ENCODE results near the gene PRG3. TPM values are rescaled to one million over a fixed set of nuclear protein-coding genes. Genes with fewer than 3 reads are reported as not detected.

The PRG3 gene
- total and polyA plus RNA-seq, 2 donors from 2014 or later = not detected

DNA sequence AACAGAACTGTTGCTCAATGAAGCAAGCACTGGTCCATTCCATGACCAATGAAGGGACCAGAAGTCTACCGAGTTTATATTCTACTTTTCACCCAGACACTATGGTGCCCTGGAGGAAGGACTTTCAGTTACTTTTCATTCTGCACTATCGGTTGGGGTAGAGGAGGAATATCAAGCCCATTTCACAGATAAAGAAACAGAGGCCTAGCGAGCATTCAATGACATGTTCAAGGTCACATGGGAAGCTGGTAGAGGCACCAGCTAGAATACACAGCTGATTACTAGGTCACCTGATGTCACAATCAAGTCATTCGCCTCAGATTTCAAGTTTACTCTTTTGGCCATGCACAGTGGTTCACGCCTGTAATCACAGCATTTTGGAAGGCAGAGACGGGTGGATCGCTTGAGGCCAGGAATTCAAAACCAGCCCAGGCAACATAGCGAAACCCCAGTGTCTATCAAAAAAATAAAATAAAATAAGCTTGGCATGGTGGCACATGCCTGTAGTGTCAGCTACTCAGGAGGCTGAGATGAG, 27.1 kb upstream of the PRG3 start:
- H3K9ac ChIP-seq (ENCODE audit: low read length in 3 of 3) = no peak overlapping the region
- FAIRE-seq (no peak), DNase-seq (no peak)
- no peak overlapping the region for H3K27ac ChIP-seq (ENCODE audit: low read depth in 2 of 2, low read length in 2 of 2)
- H3K27me3 ChIP-seq (ENCODE audit: control insufficient read depth, insufficient read depth, low read length) = no peaks in the 10 kb centered on the region
- TF ChIP-seq, protein P1, sequence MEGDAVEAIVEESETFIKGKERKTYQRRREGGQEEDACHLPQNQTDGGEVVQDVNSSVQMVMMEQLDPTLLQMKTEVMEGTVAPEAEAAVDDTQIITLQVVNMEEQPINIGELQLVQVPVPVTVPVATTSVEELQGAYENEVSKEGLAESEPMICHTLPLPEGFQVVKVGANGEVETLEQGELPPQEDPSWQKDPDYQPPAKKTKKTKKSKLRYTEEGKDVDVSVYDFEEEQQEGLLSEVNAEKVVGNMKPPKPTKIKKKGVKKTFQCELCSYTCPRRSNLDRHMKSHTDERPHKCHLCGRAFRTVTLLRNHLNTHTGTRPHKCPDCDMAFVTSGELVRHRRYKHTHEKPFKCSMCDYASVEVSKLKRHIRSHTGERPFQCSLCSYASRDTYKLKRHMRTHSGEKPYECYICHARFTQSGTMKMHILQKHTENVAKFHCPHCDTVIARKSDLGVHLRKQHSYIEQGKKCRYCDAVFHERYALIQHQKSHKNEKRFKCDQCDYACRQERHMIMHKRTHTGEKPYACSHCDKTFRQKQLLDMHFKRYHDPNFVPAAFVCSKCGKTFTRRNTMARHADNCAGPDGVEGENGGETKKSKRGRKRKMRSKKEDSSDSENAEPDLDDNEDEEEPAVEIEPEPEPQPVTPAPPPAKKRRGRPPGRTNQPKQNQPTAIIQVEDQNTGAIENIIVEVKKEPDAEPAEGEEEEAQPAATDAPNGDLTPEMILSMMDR (IDR thresholded peaks at IDR 0.05; ENCODE audit: borderline replicate concordance, extremely low read depth, insufficient read depth) = no peak
- intact Hi-C loops (cut with DNase I) = no loop called here
- no peaks in the 10 kb centered on the region for H3K36me3 ChIP-seq (ENCODE audit: control insufficient read depth in 2 of 3, insufficient read depth in 3 of 3, low read length in 3 of 3)
- no peaks in the 10 kb centered on the region for H3K4me1 ChIP-seq (ENCODE audit: control insufficient read depth in 2 of 3, insufficient read depth in 2 of 3, low read depth in 1 of 3, low read length in 3 of 3)
- no peak overlapping the region for H3K4me3 ChIP-seq (ENCODE audit: low read length in 3 of 3)
- H3K9me3 ChIP-seq (ENCODE audit: control insufficient read depth in 2 of 3, insufficient read depth in 1 of 3, low read length in 3 of 3) = no peaks in the 10 kb centered on the region

DNA sequence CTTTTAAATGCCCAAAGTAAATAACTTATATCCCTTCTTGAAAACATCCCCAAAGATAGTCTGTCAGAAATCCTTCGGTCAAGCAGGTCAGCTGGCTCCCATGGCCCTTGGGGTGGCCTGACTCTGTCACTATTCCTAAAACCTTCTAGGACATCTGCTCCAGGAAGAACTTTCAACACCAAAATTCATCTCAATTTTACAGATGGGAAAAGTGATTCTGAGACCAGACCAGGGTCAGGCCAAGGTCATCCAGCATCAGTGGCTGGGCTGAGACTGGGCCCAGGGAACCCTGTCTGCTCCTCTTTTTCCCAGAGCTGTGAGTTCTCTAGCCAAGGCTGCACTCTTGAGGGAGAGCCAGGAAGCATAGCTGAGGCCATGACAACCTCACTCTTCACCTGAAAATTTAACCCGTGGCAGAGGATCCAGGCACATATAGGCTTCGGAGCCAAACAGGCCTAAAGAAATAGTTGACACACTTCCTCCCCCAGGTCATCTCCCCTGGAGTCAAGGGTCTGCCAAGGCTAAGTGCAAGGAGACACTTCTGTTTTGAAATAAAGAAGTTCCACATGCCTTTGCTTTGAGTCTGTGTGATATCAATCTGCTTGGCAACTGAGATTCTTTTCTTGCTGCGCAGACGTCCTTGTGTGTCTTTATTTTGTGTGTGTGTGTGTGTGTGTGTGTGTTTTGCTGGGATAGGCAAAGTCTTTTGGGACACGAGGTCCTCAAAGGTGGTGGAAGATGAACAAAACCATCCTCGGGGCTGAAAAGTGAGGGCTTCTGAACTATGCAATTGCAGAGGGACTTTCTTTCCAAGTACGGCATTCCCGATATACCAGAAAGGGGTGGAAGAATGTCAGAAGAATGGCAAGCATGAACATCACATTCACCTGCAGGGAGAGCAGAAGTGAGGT, 26.3 kb upstream of the PRG3 start:
- Histone ChIP-seq H3K4me1 (ENCODE audit: control insufficient read depth in 2 of 3, insufficient read depth in 2 of 3, low read depth in 1 of 3, low read length in 3 of 3) (no peaks in the 10 kb centered on the region), H3K9ac (ENCODE audit: low read length in 3 of 3) (no peak overlapping the region), H3K36me3 (ENCODE audit: control insufficient read depth in 2 of 3, insufficient read depth in 3 of 3, low read length in 3 of 3) (no peaks in the 10 kb centered on the region), H3K9me3 (ENCODE audit: control insufficient read depth in 2 of 3, insufficient read depth in 1 of 3, low read length in 3 of 3) (no peaks in the 10 kb centered on the region), H3K4me3 (ENCODE audit: low read length in 3 of 3) (no peak overlapping the region), H3K27ac (ENCODE audit: low read depth in 2 of 2, low read length in 2 of 2) (no peak overlapping the region), H3K27me3 (ENCODE audit: control insufficient read depth, insufficient read depth, low read length) (no peaks in the 10 kb centered on the region)
- intact Hi-C loops (cut with DNase I) = no loop called here
- DNase-seq = no peak
- FAIRE-seq = no peak
- TF ChIP-seq, protein P1 (IDR thresholded peaks at IDR 0.05; ENCODE audit: borderline replicate concordance, extremely low read depth, insufficient read depth) = no peak

DNA sequence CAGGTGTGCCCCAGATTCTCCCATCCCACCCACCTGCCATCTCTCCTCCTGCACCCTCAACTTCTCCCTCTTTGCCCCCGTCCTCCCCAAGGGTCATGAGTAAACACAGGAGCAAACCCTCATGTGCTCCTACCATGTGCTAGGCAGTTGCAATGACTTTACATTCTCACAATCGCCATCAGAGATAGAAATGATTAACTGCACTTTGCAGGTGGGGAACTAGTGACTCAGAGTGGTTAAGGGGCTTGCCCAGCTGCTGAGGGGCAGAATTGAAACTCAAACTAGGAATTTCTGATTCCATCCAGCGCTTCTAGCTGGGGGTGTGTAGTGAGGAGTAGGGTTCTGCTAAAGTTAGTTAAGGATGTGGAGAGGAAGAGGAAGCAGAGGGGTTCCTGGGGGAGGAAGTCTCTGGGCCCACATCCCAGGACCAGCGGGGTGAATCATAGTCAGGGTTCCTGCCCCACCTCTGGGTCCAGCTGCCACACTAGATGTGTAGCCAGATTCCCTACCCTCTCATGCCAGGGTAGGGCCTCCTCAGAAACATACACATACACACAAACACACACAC, 25.5 kb upstream of the PRG3 start:
- Histone ChIP-seq H3K9me3 (ENCODE audit: control insufficient read depth in 2 of 3, insufficient read depth in 1 of 3, low read length in 3 of 3) (no peaks in the 10 kb centered on the region), H3K9ac (ENCODE audit: low read length in 3 of 3) (no peak overlapping the region), H3K27ac (ENCODE audit: low read depth in 2 of 2, low read length in 2 of 2) (no peak overlapping the region), H3K36me3 (ENCODE audit: control insufficient read depth in 2 of 3, insufficient read depth in 3 of 3, low read length in 3 of 3) (no peaks in the 10 kb centered on the region), H3K4me1 (ENCODE audit: control insufficient read depth in 2 of 3, insufficient read depth in 2 of 3, low read depth in 1 of 3, low read length in 3 of 3) (no peaks in the 10 kb centered on the region), H3K27me3 (ENCODE audit: control insufficient read depth, insufficient read depth, low read length) (no peaks in the 10 kb centered on the region), H3K4me3 (ENCODE audit: low read length in 3 of 3) (no peak overlapping the region)
- DNase-seq (no peak), FAIRE-seq (no peak)
- TF ChIP-seq, protein P1 (IDR thresholded peaks at IDR 0.05; ENCODE audit: borderline replicate concordance, extremely low read depth, insufficient read depth) = no peak
- intact Hi-C loops (cut with DNase I) = no loop called here

Measured in kidney (tissue), 14 donors.